Measurements from ENCODE around the gene PHACTR3.

GRCh38 chr20:59718751-59719150 lies 114.4 kb downstream of the PHACTR3 start:
- TF ChIP-seq POLR2A (IDR thresholded peaks at IDR 0.05; ENCODE audit: control extremely low read depth in 1 of 2, low read depth in 2 of 2, low read length in 2 of 2) (no peak), EGR1 (IDR thresholded peaks at IDR 0.05; ENCODE audit: borderline replicate concordance, low read depth, low read length) (no peak), TAF1 (IDR thresholded peaks at IDR 0.05; ENCODE audit: low read depth, low read length) (no peak), CTCF (IDR thresholded peaks at IDR 0.05; ENCODE audit: control extremely low read depth in 1 of 3, insufficient read depth in 1 of 3, low read depth in 1 of 3, low read length in 3 of 3) (no peak)
- TF ChIP-seq, protein P1, sequence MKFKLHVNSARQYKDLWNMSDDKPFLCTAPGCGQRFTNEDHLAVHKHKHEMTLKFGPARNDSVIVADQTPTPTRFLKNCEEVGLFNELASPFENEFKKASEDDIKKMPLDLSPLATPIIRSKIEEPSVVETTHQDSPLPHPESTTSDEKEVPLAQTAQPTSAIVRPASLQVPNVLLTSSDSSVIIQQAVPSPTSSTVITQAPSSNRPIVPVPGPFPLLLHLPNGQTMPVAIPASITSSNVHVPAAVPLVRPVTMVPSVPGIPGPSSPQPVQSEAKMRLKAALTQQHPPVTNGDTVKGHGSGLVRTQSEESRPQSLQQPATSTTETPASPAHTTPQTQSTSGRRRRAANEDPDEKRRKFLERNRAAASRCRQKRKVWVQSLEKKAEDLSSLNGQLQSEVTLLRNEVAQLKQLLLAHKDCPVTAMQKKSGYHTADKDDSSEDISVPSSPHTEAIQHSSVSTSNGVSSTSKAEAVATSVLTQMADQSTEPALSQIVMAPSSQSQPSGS (IDR thresholded peaks at IDR 0.05; ENCODE audit: low read length) = no peak
